CD14-positive monocyte (primary cell): Measurements from ENCODE around the gene RAB7B. TPM values are rescaled to one million over a fixed set of nuclear protein-coding genes. Genes with fewer than 3 reads are reported as not detected.

Experiments used
- DNase-seq, 3 donors: peaks; one replicate each; pipeline ENCODE4 v3.0.0-alpha.2; 2011 to 2022
- H2AFZ ChIP-seq: 2 replicates; pipeline ENCODE4 v1.6.0; 2012; ENCODE audit warnings: mild to moderate bottlenecking, low read depth, low read length, inconsistent platforms; ENCODE audit not compliant: insufficient read depth, poor library complexity, severe bottlenecking
- H3K27ac ChIP-seq, 2 donors: 1 replicate in 1 of 2; 2 replicates in 1 of 2; pipeline ENCODE4 v1.5.1; 2012 to 2013; ENCODE audit warnings: low read length in 2 of 2, control low read depth in 1 of 2, inconsistent platforms in 1 of 2, low read depth in 1 of 2, mild to moderate bottlenecking in 1 of 2
- H3K27me3 ChIP-seq, 2 donors: one replicate each; pipeline versions ENCODE4 v1.6.0 to v1.6.1; 2011 to 2013; ENCODE audit warnings: low read length in 2 of 2; ENCODE audit not compliant: control insufficient read depth in 2 of 2, insufficient read depth in 2 of 2
- H3K36me3 ChIP-seq, 2 donors: replicated peaks in 1 of 2; 1 replicate in 1 of 2; 2 replicates in 1 of 2; pipeline versions ENCODE4 v1.5.1 to v1.6.1; 2012 to 2013; ENCODE audit warnings: low read length in 2 of 2, control low read depth in 1 of 2, inconsistent platforms in 1 of 2, mild to moderate bottlenecking in 1 of 2; ENCODE audit not compliant: insufficient read depth in 2 of 2, control insufficient read depth in 1 of 2
- H3K4me1 ChIP-seq, 2 donors: 1 replicate in 1 of 2; 2 replicates in 1 of 2; pipeline versions ENCODE4 v1.5.1 to v1.6.1; 2012 to 2013; ENCODE audit warnings: low read length in 2 of 2, control low read depth in 1 of 2, inconsistent platforms in 1 of 2, mild to moderate bottlenecking in 1 of 2, moderate library complexity in 1 of 2; ENCODE audit not compliant: insufficient read depth in 2 of 2, control insufficient read depth in 1 of 2
- H3K4me2 ChIP-seq: replicated peaks from 2 replicates; pipeline ENCODE3; 2012; ENCODE audit warnings: low read length, moderate library complexity, mild to moderate bottlenecking; ENCODE audit not compliant: poor library complexity, severe bottlenecking; ENCODE audit errors: extremely low read depth
- H3K4me3 ChIP-seq, 3 experiments: fragments of 200-600 bp in 1 of 3; sonication (generic) in 1 of 3; replicated peaks in 1 of 3; 1 replicate in 2 of 3; 2 replicates in 1 of 3; pipeline ENCODE4 v1.5.1; 2011 to 2013; ENCODE audit warnings: low read length in 3 of 3, mild to moderate bottlenecking in 3 of 3, control low read depth in 2 of 3, low read depth in 2 of 3, inconsistent platforms in 1 of 3, moderate library complexity in 1 of 3
- H3K79me2 ChIP-seq: 2 replicates; pipeline ENCODE4 v1.6.0; 2012; ENCODE audit warnings: mild to moderate bottlenecking, control low read depth, inconsistent platforms, low read length, moderate library complexity; ENCODE audit not compliant: insufficient read depth
- H3K9ac ChIP-seq: 2 replicates; pipeline ENCODE4 v1.6.0; 2017; ENCODE audit warnings: low read length, mild to moderate bottlenecking; ENCODE audit not compliant: insufficient read depth, poor library complexity, severe bottlenecking
- H3K9me3 ChIP-seq, 2 donors: replicated peaks in 1 of 2; 1 replicate in 1 of 2; 2 replicates in 1 of 2; pipeline versions ENCODE4 v1.5.1 to v1.6.1; 2012 to 2013; ENCODE audit warnings: low read length in 2 of 2, control low read depth in 1 of 2; ENCODE audit not compliant: control insufficient read depth in 1 of 2, insufficient read depth in 1 of 2
- H4K20me1 ChIP-seq: 2 replicates; pipeline ENCODE4 v1.6.0; 2012; ENCODE audit warnings: mild to moderate bottlenecking, low read length, control low read depth, moderate library complexity; ENCODE audit not compliant: insufficient read depth
- H3K27ac Mint-ChIP-seq, 7 donors: one replicate each; pipeline ENCODE4 v1.8.0; 2020; ENCODE audit warnings: mild to moderate bottlenecking in 7 of 7, mixed read lengths in 7 of 7, moderate library complexity in 6 of 7, inconsistent platforms in 2 of 7
- H3K27me3 Mint-ChIP-seq, 3 donors: one replicate each; pipeline ENCODE4 v1.8.0; 2021 to 2022; ENCODE audit warnings: low read depth in 3 of 3, mild to moderate bottlenecking in 3 of 3, mixed read lengths in 3 of 3, moderate library complexity in 3 of 3, inconsistent platforms in 1 of 3
- H3K36me3 Mint-ChIP-seq, 2 donors: one replicate each; pipeline ENCODE4 v1.8.0; 2020; ENCODE audit warnings: mixed read lengths in 2 of 2, inconsistent platforms in 1 of 2, mild to moderate bottlenecking in 1 of 2
- H3K4me1 Mint-ChIP-seq: one replicate; pipeline ENCODE4 v1.8.0; 2020; ENCODE audit warnings: mild to moderate bottlenecking, mixed read lengths
- H3K4me3 Mint-ChIP-seq, 2 donors: one replicate each; pipeline ENCODE4 v1.8.0; 2020; ENCODE audit warnings: mild to moderate bottlenecking in 2 of 2, mixed read lengths in 2 of 2, moderate library complexity in 1 of 2
- H3K9me3 Mint-ChIP-seq, 7 donors: one replicate each; pipeline ENCODE4 v1.8.0; 2020 to 2022; ENCODE audit warnings: mixed read lengths in 7 of 7, mild to moderate bottlenecking in 6 of 7, moderate library complexity in 6 of 7, inconsistent platforms in 2 of 7
- WGBS: methylation state at CpG from one replicate; pipeline ENCODE4 v1.1.5; 2013; ENCODE audit warnings: missing lambda C conversion rate; ENCODE audit not compliant: insufficient coverage; 5-methylcytosine and 5-hydroxymethylcytosine counted together
- intact Hi-C, 2 donors: fragments of 100-400 bp; cut with micrococcal nuclease; formaldehyde crosslinking; loops; one replicate each; pipeline versions ENCODE4 v1.15.0 to v1.15.1; 2023
- polyA plus RNA-seq, 3 donors: library from polyadenylated mRNA; depleted of rRNA in 1 of 3; unstranded in 2 of 3; stranded (reverse) in 1 of 3; fragments of 300-500 nt in 2 of 3; fragments of >200 nt in 1 of 3; fragmentation: Illumina TruSeq in 2 of 3; gene quantifications; 1 replicate in 2 of 3; 2 replicates in 1 of 3; pipeline ENCODE4 v1.2.3, GENCODE V29; 2012 to 2021
- TF ChIP-seq, protein P1 (sequence below): fragments of 200-600 bp; IDR thresholded peaks from one replicate; pipeline ENCODE4 v1.8.0; 2022; ENCODE audit warnings: antibody characterized with exemption, mild to moderate bottlenecking

The RAB7B gene
- polyA plus RNA-seq, 3 donors = 0.41 to 0.52 (median 0.47) TPM

DNA sequence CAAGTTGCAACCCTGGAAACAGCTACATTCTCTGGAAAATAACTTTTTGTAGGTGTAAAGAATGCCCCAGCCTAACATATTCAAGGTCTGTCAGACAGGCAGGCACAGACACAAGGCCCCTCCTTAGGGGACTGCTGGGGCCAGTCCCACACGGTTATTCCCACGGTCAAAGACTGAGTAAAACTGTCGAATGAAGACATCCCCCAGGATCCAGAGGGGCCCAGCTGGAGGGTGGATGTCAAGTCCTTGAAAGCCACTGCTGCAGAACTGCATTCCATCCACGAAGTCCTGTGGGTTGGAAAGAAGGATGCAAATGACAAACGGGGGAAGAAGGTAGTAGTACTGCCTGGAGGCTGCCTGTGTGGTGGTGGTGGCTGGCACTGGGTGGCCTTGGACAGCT, 6.9 kb upstream of the RAB7B start:
- DNase-seq = no peak
- no peak overlapping the region for H3K4me3 ChIP-seq
- no peaks in the 10 kb centered on the region for H3K27me3 ChIP-seq
- TF ChIP-seq, protein P1, sequence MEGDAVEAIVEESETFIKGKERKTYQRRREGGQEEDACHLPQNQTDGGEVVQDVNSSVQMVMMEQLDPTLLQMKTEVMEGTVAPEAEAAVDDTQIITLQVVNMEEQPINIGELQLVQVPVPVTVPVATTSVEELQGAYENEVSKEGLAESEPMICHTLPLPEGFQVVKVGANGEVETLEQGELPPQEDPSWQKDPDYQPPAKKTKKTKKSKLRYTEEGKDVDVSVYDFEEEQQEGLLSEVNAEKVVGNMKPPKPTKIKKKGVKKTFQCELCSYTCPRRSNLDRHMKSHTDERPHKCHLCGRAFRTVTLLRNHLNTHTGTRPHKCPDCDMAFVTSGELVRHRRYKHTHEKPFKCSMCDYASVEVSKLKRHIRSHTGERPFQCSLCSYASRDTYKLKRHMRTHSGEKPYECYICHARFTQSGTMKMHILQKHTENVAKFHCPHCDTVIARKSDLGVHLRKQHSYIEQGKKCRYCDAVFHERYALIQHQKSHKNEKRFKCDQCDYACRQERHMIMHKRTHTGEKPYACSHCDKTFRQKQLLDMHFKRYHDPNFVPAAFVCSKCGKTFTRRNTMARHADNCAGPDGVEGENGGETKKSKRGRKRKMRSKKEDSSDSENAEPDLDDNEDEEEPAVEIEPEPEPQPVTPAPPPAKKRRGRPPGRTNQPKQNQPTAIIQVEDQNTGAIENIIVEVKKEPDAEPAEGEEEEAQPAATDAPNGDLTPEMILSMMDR = no peak
- no peak overlapping the region for H3K4me2 ChIP-seq
- H3K36me3 Mint-ChIP-seq = no peaks in the 10 kb centered on the region
- H3K36me3 ChIP-seq = no peaks in the 10 kb centered on the region
- WGBS = 87% methylated on average over 5 of the region's 5 CpGs
- peaks cover 58% of the 10 kb centered on the region for H3K4me1 Mint-ChIP-seq
- no peak overlapping the region for H3K4me3 Mint-ChIP-seq
- no peaks in the 10 kb centered on the region for H4K20me1 ChIP-seq
- H3K9me3 ChIP-seq = no peaks in the 10 kb centered on the region
- no peak overlapping the region for H3K9ac ChIP-seq
- no peak overlapping the region for H3K27ac ChIP-seq
- H3K79me2 ChIP-seq = no peaks in the 10 kb centered on the region
- peaks cover 47 to 51% of the 10 kb centered on the region in 2 donors for H3K4me1 ChIP-seq
- no peaks in the 10 kb centered on the region for H3K9me3 Mint-ChIP-seq
- intact Hi-C loops = loop anchor here in 1 of 2 donors (5.0 kb wide), 1 partner anchor 42 kb away; the partner anchor contains the start of gene RHEX
- no peak overlapping the region for H2AFZ ChIP-seq
- H3K27ac Mint-ChIP-seq = no peak overlapping the region
- peaks cover 0 to 2% (median 0%) of the 10 kb centered on the region in 3 donors for H3K27me3 Mint-ChIP-seq

DNA sequence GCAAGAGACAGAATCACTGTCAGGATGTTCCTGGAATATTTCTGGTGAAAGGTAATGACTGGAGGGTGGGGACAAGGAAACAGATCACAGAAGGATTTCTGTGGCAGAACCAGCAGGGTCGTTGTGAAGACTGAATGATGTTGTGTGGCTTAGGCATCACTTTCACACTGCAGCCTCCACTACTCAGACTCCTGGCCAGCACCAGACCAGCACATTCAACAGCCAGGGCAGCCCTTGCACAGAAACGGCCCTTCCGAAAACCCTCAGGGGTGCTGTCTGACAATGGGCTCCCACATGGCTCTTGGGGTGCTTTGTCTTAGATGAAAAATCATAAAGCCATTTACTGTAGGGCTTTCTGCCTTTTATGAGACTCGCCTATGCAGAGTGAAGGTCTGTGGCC, 3.8 kb upstream of the RAB7B start:
- Mint-ChIP-seq H3K4me1 (peaks cover 57% of the 10 kb centered on the region), H3K27me3 (no peaks in the 10 kb centered on the region), H3K4me3 (no peak overlapping the region), H3K9me3 (no peaks in the 10 kb centered on the region), H3K27ac (peak overlapping the region in 2 of 7 donors; percentile 5 to 18), H3K36me3 (no peaks in the 10 kb centered on the region)
- no peaks in the 10 kb centered on the region for H3K27me3 ChIP-seq
- intact Hi-C loops = no loop called here
- no peak for DNase-seq
- no peak overlapping the region for H3K4me3 ChIP-seq
- peaks cover 46 to 51% of the 10 kb centered on the region in 2 donors for H3K4me1 ChIP-seq
- no peaks in the 10 kb centered on the region for H3K36me3 ChIP-seq
- no peak overlapping the region for H2AFZ ChIP-seq
- no peaks in the 10 kb centered on the region for H4K20me1 ChIP-seq
- TF ChIP-seq, protein P1 = no peak
- H3K9me3 ChIP-seq = no peaks in the 10 kb centered on the region
- 100% methylated on average over 2 of the region's 4 CpGs for WGBS
- H3K9ac ChIP-seq = no peak overlapping the region
- no peak overlapping the region for H3K4me2 ChIP-seq
- peaks cover 7% of the 10 kb centered on the region for H3K79me2 ChIP-seq
- H3K27ac ChIP-seq = no peak overlapping the region
